Measurements from ENCODE around the gene NXNL1. TPM values are rescaled to one million over a fixed set of nuclear protein-coding genes. Genes with fewer than 3 reads are reported as not detected.

Gene NXNL1
- total RNA-seq, 1 experiment from 2014 or later = not detected

DNA sequence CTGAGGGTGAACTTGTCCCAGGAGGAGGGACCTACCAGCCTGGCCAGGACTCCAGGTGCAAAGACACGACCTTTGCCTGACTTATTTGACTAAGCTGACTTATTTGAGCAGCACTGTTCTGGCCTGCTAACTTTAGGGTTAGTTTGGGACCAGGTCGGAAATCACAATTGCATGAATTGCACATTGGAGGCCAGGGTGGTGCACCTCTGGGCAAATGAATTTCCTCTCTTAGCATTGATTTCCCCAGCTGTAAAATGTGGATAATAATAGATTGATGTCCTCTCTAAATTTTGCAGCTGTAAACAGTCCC lies 53.9 kb downstream of the NXNL1 start:
- no peak for ATAC-seq
- Mint-ChIP-seq H3K4me3 (no peak overlapping the region), H3K27me3 (ENCODE audit: low read depth) (no peaks in the 10 kb centered on the region), H3K4me1 (peaks cover 32% of the 10 kb centered on the region), H3K36me3 (no peaks in the 10 kb centered on the region), H3K27ac (no peak overlapping the region; the same call in 1 of the 2 replicates), H3K9me3 (no peaks in the 10 kb centered on the region)
- DNase-seq (ENCODE audit: low spot score) = no peak
- CTCF ChIA-PET = no interaction called here
- POLR2A ChIA-PET = interaction anchor here (2.2 kb wide), 1 partner anchor 13 kb away, joined by 11 read pairs; the partner anchor contains the start of gene MVB12A
- TF ChIP-seq MXD4 (CRISPR knock-in tag; IDR thresholded peaks at IDR 0.05; ENCODE audit: borderline replicate concordance) = no peak
- no peak for TF ChIP-seq TCF7 (CRISPR knock-in tag; IDR thresholded peaks at IDR 0.05; ENCODE audit: low read depth)
- TF ChIP-seq NR1H2 (CRISPR knock-in tag; IDR thresholded peaks at IDR 0.05) = no peak
- TF ChIP-seq NR2C2 (CRISPR knock-in tag; IDR thresholded peaks at IDR 0.05) = no peak
- TF ChIP-seq ZNF138 (CRISPR knock-in tag; conservative IDR thresholded peaks at IDR 0.05) = no peak
- TF ChIP-seq FOXJ3 (CRISPR knock-in tag; IDR thresholded peaks at IDR 0.05; ENCODE audit: borderline replicate concordance) = no peak
- TF ChIP-seq, protein P1, sequence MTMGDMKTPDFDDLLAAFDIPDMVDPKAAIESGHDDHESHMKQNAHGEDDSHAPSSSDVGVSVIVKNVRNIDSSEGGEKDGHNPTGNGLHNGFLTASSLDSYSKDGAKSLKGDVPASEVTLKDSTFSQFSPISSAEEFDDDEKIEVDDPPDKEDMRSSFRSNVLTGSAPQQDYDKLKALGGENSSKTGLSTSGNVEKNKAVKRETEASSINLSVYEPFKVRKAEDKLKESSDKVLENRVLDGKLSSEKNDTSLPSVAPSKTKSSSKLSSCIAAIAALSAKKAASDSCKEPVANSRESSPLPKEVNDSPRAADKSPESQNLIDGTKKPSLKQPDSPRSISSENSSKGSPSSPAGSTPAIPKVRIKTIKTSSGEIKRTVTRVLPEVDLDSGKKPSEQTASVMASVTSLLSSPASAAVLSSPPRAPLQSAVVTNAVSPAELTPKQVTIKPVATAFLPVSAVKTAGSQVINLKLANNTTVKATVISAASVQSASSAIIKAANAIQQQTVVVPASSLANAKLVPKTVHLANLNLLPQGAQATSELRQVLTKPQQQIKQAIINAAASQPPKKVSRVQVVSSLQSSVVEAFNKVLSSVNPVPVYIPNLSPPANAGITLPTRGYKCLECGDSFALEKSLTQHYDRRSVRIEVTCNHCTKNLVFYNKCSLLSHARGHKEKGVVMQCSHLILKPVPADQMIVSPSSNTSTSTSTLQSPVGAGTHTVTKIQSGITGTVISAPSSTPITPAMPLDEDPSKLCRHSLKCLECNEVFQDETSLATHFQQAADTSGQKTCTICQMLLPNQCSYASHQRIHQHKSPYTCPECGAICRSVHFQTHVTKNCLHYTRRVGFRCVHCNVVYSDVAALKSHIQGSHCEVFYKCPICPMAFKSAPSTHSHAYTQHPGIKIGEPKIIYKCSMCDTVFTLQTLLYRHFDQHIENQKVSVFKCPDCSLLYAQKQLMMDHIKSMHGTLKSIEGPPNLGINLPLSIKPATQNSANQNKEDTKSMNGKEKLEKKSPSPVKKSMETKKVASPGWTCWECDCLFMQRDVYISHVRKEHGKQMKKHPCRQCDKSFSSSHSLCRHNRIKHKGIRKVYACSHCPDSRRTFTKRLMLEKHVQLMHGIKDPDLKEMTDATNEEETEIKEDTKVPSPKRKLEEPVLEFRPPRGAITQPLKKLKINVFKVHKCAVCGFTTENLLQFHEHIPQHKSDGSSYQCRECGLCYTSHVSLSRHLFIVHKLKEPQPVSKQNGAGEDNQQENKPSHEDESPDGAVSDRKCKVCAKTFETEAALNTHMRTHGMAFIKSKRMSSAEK (CRISPR knock-in tag; IDR thresholded peaks at IDR 0.05; ENCODE audit: borderline replicate concordance) = no peak
- no peak for TF ChIP-seq TEAD1 (CRISPR knock-in tag; IDR thresholded peaks at IDR 0.05)
- no peak for TF ChIP-seq FOXP1 (CRISPR knock-in tag; IDR thresholded peaks at IDR 0.05; ENCODE audit: borderline replicate concordance)
- TF ChIP-seq AFF4 (CRISPR knock-in tag; IDR thresholded peaks at IDR 0.05; ENCODE audit: borderline replicate concordance) = no peak
- TF ChIP-seq NFYB (CRISPR knock-in tag; conservative IDR thresholded peaks at IDR 0.05; ENCODE audit: low read depth) = no peak
- TF ChIP-seq, protein P2, sequence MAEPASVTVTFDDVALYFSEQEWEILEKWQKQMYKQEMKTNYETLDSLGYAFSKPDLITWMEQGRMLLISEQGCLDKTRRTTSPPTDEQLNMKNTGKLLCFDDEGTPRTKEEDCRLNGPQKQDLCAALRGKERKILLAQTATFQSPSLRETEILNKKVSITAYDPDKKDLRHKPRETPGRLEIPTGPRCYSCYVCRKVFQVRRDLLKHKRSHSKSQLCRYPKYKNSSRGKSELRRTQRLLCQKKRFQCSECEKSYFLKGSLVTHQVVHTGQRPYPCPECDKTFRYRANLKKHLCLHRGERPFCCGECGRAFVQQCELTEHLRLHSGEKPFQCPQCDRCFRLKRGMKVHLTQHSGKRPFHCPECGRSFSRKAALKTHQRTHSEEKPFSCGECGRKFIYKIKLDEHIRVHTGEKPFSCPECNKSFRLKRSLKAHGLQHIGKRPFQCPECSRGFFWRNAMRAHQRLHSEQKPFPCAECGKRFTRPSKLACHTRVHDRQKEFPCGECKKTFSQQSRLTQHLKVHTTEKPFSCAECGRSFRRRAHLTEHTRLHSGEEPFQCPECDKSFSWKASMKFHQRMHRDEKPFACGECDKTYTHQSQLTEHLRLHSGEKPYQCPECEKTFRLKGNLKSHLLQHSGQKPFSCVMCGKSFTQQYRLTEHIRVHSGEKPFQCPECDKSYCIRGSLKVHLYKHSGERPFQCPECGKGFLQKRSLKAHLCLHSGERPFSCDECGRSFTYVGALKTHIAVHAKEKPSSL (CRISPR knock-in tag; conservative IDR thresholded peaks at IDR 0.05) = no peak
- TF ChIP-seq, protein P3, sequence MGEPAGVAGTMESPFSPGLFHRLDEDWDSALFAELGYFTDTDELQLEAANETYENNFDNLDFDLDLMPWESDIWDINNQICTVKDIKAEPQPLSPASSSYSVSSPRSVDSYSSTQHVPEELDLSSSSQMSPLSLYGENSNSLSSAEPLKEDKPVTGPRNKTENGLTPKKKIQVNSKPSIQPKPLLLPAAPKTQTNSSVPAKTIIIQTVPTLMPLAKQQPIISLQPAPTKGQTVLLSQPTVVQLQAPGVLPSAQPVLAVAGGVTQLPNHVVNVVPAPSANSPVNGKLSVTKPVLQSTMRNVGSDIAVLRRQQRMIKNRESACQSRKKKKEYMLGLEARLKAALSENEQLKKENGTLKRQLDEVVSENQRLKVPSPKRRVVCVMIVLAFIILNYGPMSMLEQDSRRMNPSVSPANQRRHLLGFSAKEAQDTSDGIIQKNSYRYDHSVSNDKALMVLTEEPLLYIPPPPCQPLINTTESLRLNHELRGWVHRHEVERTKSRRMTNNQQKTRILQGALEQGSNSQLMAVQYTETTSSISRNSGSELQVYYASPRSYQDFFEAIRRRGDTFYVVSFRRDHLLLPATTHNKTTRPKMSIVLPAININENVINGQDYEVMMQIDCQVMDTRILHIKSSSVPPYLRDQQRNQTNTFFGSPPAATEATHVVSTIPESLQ (CRISPR knock-in tag; IDR thresholded peaks at IDR 0.05) = no peak
- no peak for TF ChIP-seq ZSCAN18 (CRISPR knock-in tag; IDR thresholded peaks at IDR 0.05)
- TF ChIP-seq E2F1 (CRISPR knock-in tag; IDR thresholded peaks at IDR 0.05) = no peak
- no peak for TF ChIP-seq SMAD4 (CRISPR knock-in tag; IDR thresholded peaks at IDR 0.05)
- TF ChIP-seq, protein P4, sequence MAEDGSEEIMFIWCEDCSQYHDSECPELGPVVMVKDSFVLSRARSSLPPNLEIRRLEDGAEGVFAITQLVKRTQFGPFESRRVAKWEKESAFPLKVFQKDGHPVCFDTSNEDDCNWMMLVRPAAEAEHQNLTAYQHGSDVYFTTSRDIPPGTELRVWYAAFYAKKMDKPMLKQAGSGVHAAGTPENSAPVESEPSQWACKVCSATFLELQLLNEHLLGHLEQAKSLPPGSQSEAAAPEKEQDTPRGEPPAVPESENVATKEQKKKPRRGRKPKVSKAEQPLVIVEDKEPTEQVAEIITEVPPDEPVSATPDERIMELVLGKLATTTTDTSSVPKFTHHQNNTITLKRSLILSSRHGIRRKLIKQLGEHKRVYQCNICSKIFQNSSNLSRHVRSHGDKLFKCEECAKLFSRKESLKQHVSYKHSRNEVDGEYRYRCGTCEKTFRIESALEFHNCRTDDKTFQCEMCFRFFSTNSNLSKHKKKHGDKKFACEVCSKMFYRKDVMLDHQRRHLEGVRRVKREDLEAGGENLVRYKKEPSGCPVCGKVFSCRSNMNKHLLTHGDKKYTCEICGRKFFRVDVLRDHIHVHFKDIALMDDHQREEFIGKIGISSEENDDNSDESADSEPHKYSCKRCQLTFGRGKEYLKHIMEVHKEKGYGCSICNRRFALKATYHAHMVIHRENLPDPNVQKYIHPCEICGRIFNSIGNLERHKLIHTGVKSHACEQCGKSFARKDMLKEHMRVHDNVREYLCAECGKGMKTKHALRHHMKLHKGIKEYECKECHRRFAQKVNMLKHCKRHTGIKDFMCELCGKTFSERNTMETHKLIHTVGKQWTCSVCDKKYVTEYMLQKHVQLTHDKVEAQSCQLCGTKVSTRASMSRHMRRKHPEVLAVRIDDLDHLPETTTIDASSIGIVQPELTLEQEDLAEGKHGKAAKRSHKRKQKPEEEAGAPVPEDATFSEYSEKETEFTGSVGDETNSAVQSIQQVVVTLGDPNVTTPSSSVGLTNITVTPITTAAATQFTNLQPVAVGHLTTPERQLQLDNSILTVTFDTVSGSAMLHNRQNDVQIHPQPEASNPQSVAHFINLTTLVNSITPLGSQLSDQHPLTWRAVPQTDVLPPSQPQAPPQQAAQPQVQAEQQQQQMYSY (CRISPR knock-in tag; IDR thresholded peaks at IDR 0.05) = no peak
- TF ChIP-seq ZNF416 (CRISPR knock-in tag; IDR thresholded peaks at IDR 0.05) = no peak
- TF ChIP-seq ATF3 (CRISPR knock-in tag; conservative IDR thresholded peaks at IDR 0.05) = no peak
